ENCODE results near the gene SLC5A7.

DNA sequence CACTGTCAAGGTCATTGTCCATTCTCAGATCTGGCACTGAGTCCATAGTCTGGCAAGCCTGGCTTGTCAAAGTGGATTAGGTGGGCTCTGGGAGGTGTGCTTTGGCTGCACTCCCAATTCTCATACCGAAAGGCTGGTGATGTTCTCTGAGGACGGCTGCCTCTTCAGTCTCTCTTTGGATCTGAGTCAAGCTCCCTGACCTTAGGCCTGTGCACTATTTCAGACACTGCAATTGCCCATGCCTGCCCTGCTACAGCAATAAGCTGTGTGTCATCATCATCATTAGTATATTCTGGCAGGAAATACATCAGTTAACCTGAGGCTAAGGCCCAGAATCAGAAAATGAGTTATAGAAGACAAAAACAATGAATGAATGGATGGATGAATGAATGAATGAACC lies 1.6 kb upstream of the SLC5A7 start:
- TF ChIP-seq, protein P1, sequence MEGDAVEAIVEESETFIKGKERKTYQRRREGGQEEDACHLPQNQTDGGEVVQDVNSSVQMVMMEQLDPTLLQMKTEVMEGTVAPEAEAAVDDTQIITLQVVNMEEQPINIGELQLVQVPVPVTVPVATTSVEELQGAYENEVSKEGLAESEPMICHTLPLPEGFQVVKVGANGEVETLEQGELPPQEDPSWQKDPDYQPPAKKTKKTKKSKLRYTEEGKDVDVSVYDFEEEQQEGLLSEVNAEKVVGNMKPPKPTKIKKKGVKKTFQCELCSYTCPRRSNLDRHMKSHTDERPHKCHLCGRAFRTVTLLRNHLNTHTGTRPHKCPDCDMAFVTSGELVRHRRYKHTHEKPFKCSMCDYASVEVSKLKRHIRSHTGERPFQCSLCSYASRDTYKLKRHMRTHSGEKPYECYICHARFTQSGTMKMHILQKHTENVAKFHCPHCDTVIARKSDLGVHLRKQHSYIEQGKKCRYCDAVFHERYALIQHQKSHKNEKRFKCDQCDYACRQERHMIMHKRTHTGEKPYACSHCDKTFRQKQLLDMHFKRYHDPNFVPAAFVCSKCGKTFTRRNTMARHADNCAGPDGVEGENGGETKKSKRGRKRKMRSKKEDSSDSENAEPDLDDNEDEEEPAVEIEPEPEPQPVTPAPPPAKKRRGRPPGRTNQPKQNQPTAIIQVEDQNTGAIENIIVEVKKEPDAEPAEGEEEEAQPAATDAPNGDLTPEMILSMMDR (IDR thresholded peaks at IDR 0.05; ENCODE audit: low read length) = no peak
- TF ChIP-seq EZH2 (IDR thresholded peaks at IDR 0.05; ENCODE audit: borderline replicate concordance, low read length) = no peak
